Activated naive CD4-positive, alpha-beta T cell treated with anti-CD3 and anti-CD28 coated beads, Interleukin-2, amount 50 U/mL, for 24 hours (primary cell): ENCODE measurements around the gene CCDC196.
"Not testable (repeated sequence)": the region's sequence is repeated elsewhere in the genome, so short reads cannot be mapped to it uniquely, and the experiment has no call there.

Experiments used
- H3K27ac Mint-ChIP-seq: one replicate; pipeline ENCODE4 v1.8.0; 2021; ENCODE audit warnings: mild to moderate bottlenecking, mixed read lengths
- H3K27me3 Mint-ChIP-seq: one replicate; pipeline ENCODE4 v1.8.0; 2021; ENCODE audit warnings: mixed read lengths
- H3K36me3 Mint-ChIP-seq: one replicate; pipeline ENCODE4 v1.8.0; 2021; ENCODE audit warnings: mixed read lengths
- H3K4me1 Mint-ChIP-seq: one replicate; pipeline ENCODE4 v1.8.0; 2021; ENCODE audit warnings: mixed read lengths
- H3K4me3 Mint-ChIP-seq: one replicate; pipeline ENCODE4 v1.8.0; 2021; ENCODE audit warnings: mild to moderate bottlenecking, mixed read lengths
- H3K9me3 Mint-ChIP-seq: one replicate; pipeline ENCODE4 v1.8.0; 2021; ENCODE audit warnings: mixed read lengths

CCDC196 gene

GRCh38 chr14:66483322-66483721 lies 2.8 kb upstream of the CCDC196 start:
- Mint-ChIP-seq H3K4me1 (no peaks in the 10 kb centered on the region), H3K36me3 (no peaks in the 10 kb centered on the region), H3K4me3 (no peak overlapping the region), H3K9me3 (no peaks in the 10 kb centered on the region), H3K27me3 (no peaks in the 10 kb centered on the region), H3K27ac (no peak overlapping the region)

GRCh38 chr14:66485029-66485428 lies 1.1 kb upstream of the CCDC196 start:
- Mint-ChIP-seq H3K27ac (no peak overlapping the region), H3K4me1 (no peaks in the 10 kb centered on the region), H3K4me3 (no peak overlapping the region), H3K36me3 (no peaks in the 10 kb centered on the region), H3K27me3 (no peaks in the 10 kb centered on the region), H3K9me3 (no peaks in the 10 kb centered on the region)

GRCh38 chr14:66487164-66487563 lies 993 bp downstream of the CCDC196 start:
- Mint-ChIP-seq H3K4me1 (no peaks in the 10 kb centered on the region), H3K36me3 (no peaks in the 10 kb centered on the region), H3K27ac (no peak overlapping the region), H3K9me3 (no peaks in the 10 kb centered on the region), H3K27me3 (no peaks in the 10 kb centered on the region), H3K4me3 (no peak overlapping the region)

DNA sequence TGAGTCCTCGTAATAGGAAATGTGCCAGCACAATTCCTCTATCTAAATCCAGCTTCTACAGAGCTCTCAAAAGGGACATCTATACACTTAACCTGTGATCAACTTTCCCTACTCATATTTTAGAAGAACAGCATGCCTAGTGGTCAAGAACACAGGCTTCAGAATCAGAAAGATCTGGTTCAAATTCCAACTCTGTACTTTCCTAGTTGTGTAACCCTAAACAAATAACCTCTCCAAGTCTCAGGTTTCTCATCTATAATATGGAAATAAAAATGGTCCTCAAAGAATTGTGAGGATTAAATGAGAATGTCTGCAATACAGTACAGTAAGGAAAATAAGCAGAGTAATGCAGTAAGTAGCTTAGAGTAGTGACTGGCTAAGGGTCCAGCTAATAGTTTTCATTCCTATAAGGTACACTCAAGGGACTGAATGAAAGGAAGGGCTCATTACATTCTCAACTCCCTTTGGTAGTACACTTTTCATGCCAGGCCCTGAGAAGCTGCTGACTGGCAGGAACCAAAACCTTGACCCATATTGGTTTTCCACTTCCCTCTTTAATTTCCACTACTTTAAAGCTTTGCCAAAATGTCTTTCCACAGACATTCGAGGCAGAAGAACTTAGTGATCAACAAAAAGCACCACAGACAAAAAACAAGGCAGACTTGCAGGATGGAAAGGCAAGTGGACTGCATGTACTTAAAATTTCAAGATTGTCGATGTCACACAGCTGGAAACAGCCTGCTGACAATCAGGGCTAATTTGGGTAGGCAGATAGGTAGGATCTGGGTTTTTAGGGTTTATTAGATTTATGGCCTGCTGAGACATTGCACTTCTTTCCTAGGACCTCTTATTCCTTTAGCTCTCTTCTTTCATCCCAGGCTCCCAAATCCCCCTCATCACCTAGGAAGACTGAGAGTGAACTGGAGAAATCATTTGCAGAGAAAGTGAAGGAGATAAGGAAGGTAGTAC lies 4.3 kb downstream of the CCDC196 start:
- Mint-ChIP-seq H3K27me3 (no peaks in the 10 kb centered on the region), H3K36me3 (no peaks in the 10 kb centered on the region), H3K4me1 (peaks cover 2% of the 10 kb centered on the region), H3K4me3 (no peak overlapping the region), H3K27ac (no peak overlapping the region), H3K9me3 (no peaks in the 10 kb centered on the region)

GRCh38 chr14:66493750-66494149 lies 7.6 kb downstream of the CCDC196 start:
- no peak overlapping the region for H3K27ac Mint-ChIP-seq
- no peaks in the 10 kb centered on the region for H3K27me3 Mint-ChIP-seq
- no peaks in the 10 kb centered on the region for H3K9me3 Mint-ChIP-seq
- no peak overlapping the region for H3K4me3 Mint-ChIP-seq
- H3K36me3 Mint-ChIP-seq: no peaks in the 10 kb centered on the region
- peaks cover 26% of the 10 kb centered on the region for H3K4me1 Mint-ChIP-seq

DNA sequence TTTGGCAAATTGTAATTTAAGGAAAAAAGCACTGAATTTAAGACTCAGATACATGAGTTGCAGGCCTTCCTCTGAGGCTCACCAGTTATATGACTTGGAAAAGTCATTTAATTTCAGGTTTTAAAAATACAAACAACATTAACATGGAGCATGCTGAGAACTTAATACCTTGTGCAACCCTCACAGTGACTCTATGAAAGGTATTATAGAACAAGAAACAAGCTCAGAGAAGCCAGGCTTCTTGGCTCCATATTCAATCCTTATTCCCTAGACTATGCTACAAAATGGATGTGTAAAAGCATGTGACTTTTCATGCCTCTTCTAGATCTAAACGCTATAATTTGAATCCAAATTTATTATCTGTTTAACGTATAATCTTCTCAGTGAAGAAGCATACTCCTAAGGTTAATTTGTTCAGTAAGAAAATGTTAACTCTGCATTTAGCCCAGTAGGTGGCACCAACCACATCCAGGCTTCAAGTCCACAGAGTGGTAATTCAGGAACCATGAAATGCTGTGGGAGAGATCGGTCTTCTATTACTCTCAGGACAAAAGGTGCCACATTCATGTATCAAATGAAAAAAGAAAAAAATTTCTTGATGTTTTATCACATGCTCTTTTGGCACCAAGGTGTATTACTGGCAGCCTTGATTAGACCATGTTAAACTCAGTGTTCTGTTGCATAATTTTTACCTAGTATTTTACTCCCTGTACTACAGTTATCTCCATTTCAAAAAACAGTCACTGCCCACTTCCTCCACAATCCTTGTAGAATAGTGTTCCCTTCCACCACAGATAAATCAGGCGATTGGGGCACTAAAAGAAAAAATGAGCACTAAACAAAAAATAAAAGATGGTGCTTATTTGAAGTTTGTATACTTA lies 9.3 kb downstream of the CCDC196 start:
- Mint-ChIP-seq H3K4me3 (peak overlapping the region; percentile 58), H3K27me3 (no peaks in the 10 kb centered on the region)

GRCh38 chr14:66496188-66496807 lies 10.1 kb downstream of the CCDC196 start:
- Mint-ChIP-seq H3K36me3 (no peaks in the 10 kb centered on the region), H3K4me1 (peaks cover 26% of the 10 kb centered on the region), H3K27ac (peak overlapping the region; percentile 14), H3K9me3 (no peaks in the 10 kb centered on the region), H3K27me3 (no peaks in the 10 kb centered on the region), H3K4me3 (peak overlapping the region; percentile 58)

More for the DNA sequence above, 9.3 kb downstream of the CCDC196 start:
- Mint-ChIP-seq H3K9me3 (no peaks in the 10 kb centered on the region), H3K4me1 (peaks cover 26% of the 10 kb centered on the region), H3K27ac (no peak overlapping the region), H3K36me3 (no peaks in the 10 kb centered on the region)

DNA sequence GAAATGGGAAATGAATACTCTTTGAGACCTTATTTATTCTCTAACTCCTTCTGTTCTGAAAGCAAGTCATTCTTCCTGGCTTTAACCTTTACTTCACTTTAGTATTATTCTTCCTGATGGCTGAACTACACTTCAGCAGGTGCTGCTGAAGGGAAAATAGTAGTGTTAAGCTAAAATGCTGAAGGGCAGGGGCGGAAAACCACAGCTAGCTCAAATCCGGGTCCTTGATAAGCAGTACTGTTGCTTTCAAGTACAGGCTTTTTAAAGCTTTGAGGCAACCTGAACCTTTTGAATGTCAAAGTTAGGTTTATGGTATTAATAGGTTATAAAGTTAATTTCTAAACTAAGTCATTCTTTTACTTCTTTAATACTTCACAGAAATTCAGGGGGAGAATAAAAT lies 10.7 kb downstream of the CCDC196 start:
- no peaks in the 10 kb centered on the region for H3K27me3 Mint-ChIP-seq
- H3K9me3 Mint-ChIP-seq: no peaks in the 10 kb centered on the region
- no peaks in the 10 kb centered on the region for H3K36me3 Mint-ChIP-seq
- H3K4me1 Mint-ChIP-seq: peaks cover 26% of the 10 kb centered on the region
- H3K27ac Mint-ChIP-seq: peak overlapping the region; percentile 41
- peak overlapping the region; percentile 62 for H3K4me3 Mint-ChIP-seq

GRCh38 chr14:66498311-66498710 lies 12.1 kb downstream of the CCDC196 start:
- no peak overlapping the region for H3K27ac Mint-ChIP-seq
- H3K9me3 Mint-ChIP-seq: no peaks in the 10 kb centered on the region
- no peaks in the 10 kb centered on the region for H3K27me3 Mint-ChIP-seq
- no peak overlapping the region for H3K4me3 Mint-ChIP-seq
- peaks cover 29% of the 10 kb centered on the region for H3K4me1 Mint-ChIP-seq
- H3K36me3 Mint-ChIP-seq: peaks cover 3% of the 10 kb centered on the region

- no peak overlapping the region for H3K4me3 Mint-ChIP-seq
- no peaks in the 10 kb centered on the region for H3K9me3 Mint-ChIP-seq
- H3K27ac Mint-ChIP-seq: no peak overlapping the region
- peaks cover 3% of the 10 kb centered on the region for H3K36me3 Mint-ChIP-seq
- peaks cover 21% of the 10 kb centered on the region for H3K4me1 Mint-ChIP-seq
- H3K27me3 Mint-ChIP-seq: no peaks in the 10 kb centered on the region
Measured at GRCh38 chr14:66501592-66501991, 15.4 kb downstream of the CCDC196 start.

DNA sequence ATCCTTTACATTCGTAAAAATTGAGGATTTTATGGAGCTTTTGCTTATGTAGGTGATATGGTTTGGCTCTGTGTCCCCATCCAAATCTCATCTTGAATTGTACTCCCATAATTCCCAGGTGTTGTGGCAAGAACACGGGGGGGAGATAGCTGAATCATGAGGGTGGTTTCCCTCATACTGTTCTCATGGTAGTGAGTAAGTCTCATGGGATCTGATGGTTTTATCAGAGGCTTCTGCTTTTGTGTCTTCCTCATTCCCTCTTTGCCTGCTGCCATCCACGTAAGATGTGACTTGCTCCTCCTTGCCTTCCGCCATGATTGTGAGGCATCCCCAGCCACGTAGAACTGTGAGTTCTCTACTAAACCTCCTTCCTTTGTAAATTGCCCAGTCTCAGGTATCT lies 16.7 kb downstream of the CCDC196 start:
- H3K9me3 Mint-ChIP-seq, H3K36me3 Mint-ChIP-seq, H3K4me3 Mint-ChIP-seq, H3K27ac Mint-ChIP-seq, H3K27me3 Mint-ChIP-seq: not testable (repeated sequence)
- peaks cover 18% of the 10 kb centered on the region for H3K4me1 Mint-ChIP-seq

GRCh38 chr14:66503532-66503931 lies 17.4 kb downstream of the CCDC196 start:
- peaks cover 3% of the 10 kb centered on the region for H3K36me3 Mint-ChIP-seq
- no peak overlapping the region for H3K4me3 Mint-ChIP-seq
- no peak overlapping the region for H3K27ac Mint-ChIP-seq
- H3K9me3 Mint-ChIP-seq: no peaks in the 10 kb centered on the region
- no peaks in the 10 kb centered on the region for H3K27me3 Mint-ChIP-seq
- peaks cover 15% of the 10 kb centered on the region for H3K4me1 Mint-ChIP-seq

- Mint-ChIP-seq H3K27me3 (no peaks in the 10 kb centered on the region), H3K27ac (peak overlapping the region; percentile 80), H3K9me3 (no peaks in the 10 kb centered on the region), H3K4me3 (peak overlapping the region; percentile 92), H3K4me1 (peaks cover 35% of the 10 kb centered on the region), H3K36me3 (peaks cover 3% of the 10 kb centered on the region)
Measured at GRCh38 chr14:66507181-66507721, 21.1 kb downstream of the CCDC196 start.

GRCh38 chr14:66507722-66508546 lies 21.8 kb downstream of the CCDC196 start, which contains the start of gene GPHN:
GPHN (plus strand) TSS chr14:66508147.
- Mint-ChIP-seq H3K27me3 (no peaks in the 10 kb centered on the region), H3K4me1 (peaks cover 38% of the 10 kb centered on the region), H3K4me3 (peak within 1 kb of the TSS; percentile 92), H3K9me3 (no peaks in the 10 kb centered on the region), H3K36me3 (peaks cover 1% of the 10 kb centered on the region), H3K27ac (peak within 1 kb of the TSS; percentile 80)

GRCh38 chr14:66508547-66508845 lies 22.3 kb downstream of the CCDC196 start:
- Mint-ChIP-seq H3K4me1 (peaks cover 41% of the 10 kb centered on the region), H3K27ac (peak overlapping the region; percentile 80), H3K4me3 (peak overlapping the region; percentile 92), H3K27me3 (no peaks in the 10 kb centered on the region), H3K9me3 (no peaks in the 10 kb centered on the region), H3K36me3 (no peaks in the 10 kb centered on the region)
